PC-3 (cell line): ENCODE measurements around the gene CDKN3.
"Not testable (repeated sequence)": the region's sequence is repeated elsewhere in the genome, so short reads cannot be mapped to it uniquely, and the experiment has no call there.

Experiments used
- EZH2 ChIP-seq: fragments of 300-600 bp; sonication (generic); IDR thresholded peaks from one replicate; pipeline ENCODE4 v1.6.1; 2017; ENCODE audit warnings: antibody characterized with exemption, mild to moderate bottlenecking, low read length; ENCODE audit not compliant: unreplicated experiment
- TF ChIP-seq, protein P1 (sequence below): fragments of 300-600 bp; sonication (generic); conservative IDR thresholded peaks from 2 replicates; pipeline ENCODE4 v1.5.1; 2017; ENCODE audit warnings: antibody characterized with exemption, low read depth, mild to moderate bottlenecking, low read length

DNA sequence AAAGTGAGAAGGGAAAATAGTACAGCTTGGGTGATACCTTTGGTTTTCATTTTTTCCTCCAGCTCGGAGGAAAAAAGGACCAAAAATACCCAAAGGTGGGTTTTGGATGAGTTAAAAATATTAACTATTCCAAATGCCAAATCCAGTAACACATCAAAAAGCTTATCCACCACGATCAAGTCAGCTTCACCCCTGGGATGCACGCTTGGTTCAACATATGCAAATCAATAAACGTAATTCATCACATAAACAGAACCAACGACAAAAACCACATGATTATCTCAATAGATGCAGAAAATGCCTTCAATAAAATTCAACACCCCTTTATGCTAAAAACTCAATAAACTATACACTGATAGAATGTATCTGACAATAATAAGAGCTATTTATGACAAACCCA lies 17.9 kb upstream of the CDKN3 start:
- TF ChIP-seq, protein P1, sequence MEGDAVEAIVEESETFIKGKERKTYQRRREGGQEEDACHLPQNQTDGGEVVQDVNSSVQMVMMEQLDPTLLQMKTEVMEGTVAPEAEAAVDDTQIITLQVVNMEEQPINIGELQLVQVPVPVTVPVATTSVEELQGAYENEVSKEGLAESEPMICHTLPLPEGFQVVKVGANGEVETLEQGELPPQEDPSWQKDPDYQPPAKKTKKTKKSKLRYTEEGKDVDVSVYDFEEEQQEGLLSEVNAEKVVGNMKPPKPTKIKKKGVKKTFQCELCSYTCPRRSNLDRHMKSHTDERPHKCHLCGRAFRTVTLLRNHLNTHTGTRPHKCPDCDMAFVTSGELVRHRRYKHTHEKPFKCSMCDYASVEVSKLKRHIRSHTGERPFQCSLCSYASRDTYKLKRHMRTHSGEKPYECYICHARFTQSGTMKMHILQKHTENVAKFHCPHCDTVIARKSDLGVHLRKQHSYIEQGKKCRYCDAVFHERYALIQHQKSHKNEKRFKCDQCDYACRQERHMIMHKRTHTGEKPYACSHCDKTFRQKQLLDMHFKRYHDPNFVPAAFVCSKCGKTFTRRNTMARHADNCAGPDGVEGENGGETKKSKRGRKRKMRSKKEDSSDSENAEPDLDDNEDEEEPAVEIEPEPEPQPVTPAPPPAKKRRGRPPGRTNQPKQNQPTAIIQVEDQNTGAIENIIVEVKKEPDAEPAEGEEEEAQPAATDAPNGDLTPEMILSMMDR = not testable (repeated sequence)
- not testable (repeated sequence) for TF ChIP-seq EZH2
